Ishikawa (cell line): ENCODE data around the gene IQCH.
A peak's percentile ranks its signal among the peaks of the same experiment; 100 is the strongest.

ENCODE experiments used
- CEBPB ChIP-seq: IDR thresholded peaks from 2 replicates; pipeline ENCODE4 v1.6.1; 2012
- CREB1 ChIP-seq: IDR thresholded peaks from 2 replicates; pipeline ENCODE4 v1.6.1; 2012; ENCODE audit warnings: low read depth
- EGR1 ChIP-seq: IDR thresholded peaks from 2 replicates; pipeline ENCODE4 v1.6.1; 2012
- EP300 ChIP-seq: IDR thresholded peaks from 2 replicates; pipeline ENCODE4 v1.6.1; 2012; ENCODE audit warnings: borderline replicate concordance
- FOXM1 ChIP-seq: IDR thresholded peaks from 2 replicates; pipeline ENCODE4 v1.6.1; 2012; ENCODE audit warnings: low read depth, borderline replicate concordance
- NFIC ChIP-seq: IDR thresholded peaks from 2 replicates; pipeline ENCODE4 v1.6.1; 2012
- RAD21 ChIP-seq: IDR thresholded peaks from 2 replicates; pipeline ENCODE4 v1.6.1; 2012; ENCODE audit warnings: low read depth
- REST ChIP-seq: IDR thresholded peaks from 2 replicates; pipeline ENCODE4 v1.6.1; 2012; ENCODE audit warnings: low read depth, mild to moderate bottlenecking
- TAF1 ChIP-seq: IDR thresholded peaks from 2 replicates; pipeline ENCODE4 v1.6.1; 2012; ENCODE audit warnings: low read depth, mild to moderate bottlenecking
- TCF12 ChIP-seq: IDR thresholded peaks from 2 replicates; pipeline ENCODE4 v1.6.1; 2012; ENCODE audit warnings: low read depth
- TEAD4 ChIP-seq: IDR thresholded peaks from 2 replicates; pipeline ENCODE4 v1.6.1; 2012
- YY1 ChIP-seq: IDR thresholded peaks from 2 replicates; pipeline ENCODE4 v1.6.1; 2012; ENCODE audit warnings: low read depth
- ZBTB7A ChIP-seq: IDR thresholded peaks from 2 replicates; pipeline ENCODE4 v1.6.1; 2012; ENCODE audit warnings: low read depth
- TF ChIP-seq, protein P1 (sequence below): IDR thresholded peaks from 2 replicates; pipeline ENCODE4 v1.6.1; 2012
- TF ChIP-seq, protein P2 (sequence below): IDR thresholded peaks from 2 replicates; pipeline ENCODE4 v1.6.1; 2012

Gene IQCH

DNA sequence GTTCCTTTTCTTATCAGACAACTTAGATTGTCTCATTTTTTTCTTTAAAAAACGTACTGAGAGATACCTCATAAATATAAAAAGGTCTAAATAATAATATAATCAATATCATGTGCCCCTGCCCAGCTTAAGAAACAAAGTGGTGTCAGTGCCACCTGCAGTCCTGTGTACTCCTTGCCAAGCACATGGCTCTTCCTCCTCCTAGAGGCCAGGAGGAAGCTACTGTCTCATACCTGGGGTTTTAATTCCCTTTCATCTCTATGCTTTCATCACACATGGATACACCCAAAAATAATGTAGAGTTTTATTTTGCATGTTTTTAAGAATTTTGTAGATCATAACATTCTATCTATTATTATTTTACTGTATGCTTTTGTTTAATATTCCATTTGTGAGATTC lies 167.7 kb downstream of the IQCH start:
- no peak for TF ChIP-seq CEBPB
- peak; percentile 19; the same call in 1 of the 2 replicates for TF ChIP-seq RAD21
- TF ChIP-seq EP300, result no peak

- TF ChIP-seq RAD21 (peak; percentile 78), REST (no peak), YY1 (no peak)
These were observed 179.0 kb downstream of the IQCH start for GRCh38 chr15:67433495-67434099.

GRCh38 chr15:67444100-67444499 lies 189.5 kb downstream of the IQCH start:
- TF ChIP-seq TEAD4 (no peak), TCF12 (no peak), CREB1 (no peak), CEBPB (no peak), TAF1 (no peak), EP300 (no peak), ZBTB7A (no peak), NFIC (no peak), REST (no peak), YY1 (no peak), FOXM1 (no peak), EGR1 (no peak), RAD21 (no peak)
- TF ChIP-seq, protein P1, sequence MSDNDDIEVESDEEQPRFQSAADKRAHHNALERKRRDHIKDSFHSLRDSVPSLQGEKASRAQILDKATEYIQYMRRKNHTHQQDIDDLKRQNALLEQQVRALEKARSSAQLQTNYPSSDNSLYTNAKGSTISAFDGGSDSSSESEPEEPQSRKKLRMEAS, result no peak
- TF ChIP-seq, protein P2, sequence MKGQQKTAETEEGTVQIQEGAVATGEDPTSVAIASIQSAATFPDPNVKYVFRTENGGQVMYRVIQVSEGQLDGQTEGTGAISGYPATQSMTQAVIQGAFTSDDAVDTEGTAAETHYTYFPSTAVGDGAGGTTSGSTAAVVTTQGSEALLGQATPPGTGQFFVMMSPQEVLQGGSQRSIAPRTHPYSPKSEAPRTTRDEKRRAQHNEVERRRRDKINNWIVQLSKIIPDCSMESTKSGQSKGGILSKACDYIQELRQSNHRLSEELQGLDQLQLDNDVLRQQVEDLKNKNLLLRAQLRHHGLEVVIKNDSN, result no peak

DNA sequence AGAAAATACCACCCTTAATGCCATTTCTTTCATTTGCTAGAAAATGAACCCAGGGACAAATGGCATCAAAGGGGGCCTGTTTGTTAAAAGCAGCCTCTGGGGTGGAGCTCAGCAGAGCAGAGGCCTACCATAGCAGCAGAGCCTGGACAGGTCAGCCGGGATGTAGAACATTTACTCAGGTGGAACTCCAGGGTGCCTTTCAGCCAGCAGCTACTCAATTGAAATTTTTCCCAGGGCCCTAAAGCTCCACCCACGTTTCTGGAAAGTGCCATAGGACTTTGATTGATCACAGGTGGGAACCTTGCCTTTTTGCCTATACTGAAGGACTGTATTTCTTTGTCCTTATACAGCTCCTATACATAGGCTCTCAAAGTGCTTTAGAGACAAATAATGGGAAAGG lies 191.9 kb downstream of the IQCH start:
- TF ChIP-seq TCF12 (no peak), TEAD4 (no peak), NFIC (no peak)
- TF ChIP-seq, protein P2, result no peak

GRCh38 chr15:67456677-67457529 lies 202.3 kb downstream of the IQCH start:
- no peak for TF ChIP-seq NFIC
- TF ChIP-seq, protein P1, result no peak
- TF ChIP-seq ZBTB7A, result no peak
- TF ChIP-seq RAD21, result peak; percentile 72

GRCh38 chr15:67458331-67459029 lies 203.9 kb downstream of the IQCH start:
- TF ChIP-seq NFIC (no peak), TCF12 (no peak), ZBTB7A (no peak), CEBPB (no peak), TEAD4 (no peak), REST (no peak), EGR1 (no peak), CREB1 (no peak), FOXM1 (no peak)
- TF ChIP-seq, protein P1, result no peak
